Occipital lobe (tissue), 2 donors: ENCODE results near the gene FAM222A. TPM values are rescaled to one million over a fixed set of nuclear protein-coding genes. Genes with fewer than 3 reads are reported as not detected.

Source experiments
- DNase-seq: peaks from one replicate; lab custom pipeline; 2025; lab: John Stamatoyannopoulos, UW
- total RNA-seq: library from RNA; depleted of rRNA; stranded (reverse); fragments of >200 nt; gene quantifications from one replicate; pipeline ENCODE4 v1.2.3, GENCODE V29; 2014

Gene FAM222A
- total RNA-seq, 1 donor from 2014 or later, result 2.5 TPM

DNA sequence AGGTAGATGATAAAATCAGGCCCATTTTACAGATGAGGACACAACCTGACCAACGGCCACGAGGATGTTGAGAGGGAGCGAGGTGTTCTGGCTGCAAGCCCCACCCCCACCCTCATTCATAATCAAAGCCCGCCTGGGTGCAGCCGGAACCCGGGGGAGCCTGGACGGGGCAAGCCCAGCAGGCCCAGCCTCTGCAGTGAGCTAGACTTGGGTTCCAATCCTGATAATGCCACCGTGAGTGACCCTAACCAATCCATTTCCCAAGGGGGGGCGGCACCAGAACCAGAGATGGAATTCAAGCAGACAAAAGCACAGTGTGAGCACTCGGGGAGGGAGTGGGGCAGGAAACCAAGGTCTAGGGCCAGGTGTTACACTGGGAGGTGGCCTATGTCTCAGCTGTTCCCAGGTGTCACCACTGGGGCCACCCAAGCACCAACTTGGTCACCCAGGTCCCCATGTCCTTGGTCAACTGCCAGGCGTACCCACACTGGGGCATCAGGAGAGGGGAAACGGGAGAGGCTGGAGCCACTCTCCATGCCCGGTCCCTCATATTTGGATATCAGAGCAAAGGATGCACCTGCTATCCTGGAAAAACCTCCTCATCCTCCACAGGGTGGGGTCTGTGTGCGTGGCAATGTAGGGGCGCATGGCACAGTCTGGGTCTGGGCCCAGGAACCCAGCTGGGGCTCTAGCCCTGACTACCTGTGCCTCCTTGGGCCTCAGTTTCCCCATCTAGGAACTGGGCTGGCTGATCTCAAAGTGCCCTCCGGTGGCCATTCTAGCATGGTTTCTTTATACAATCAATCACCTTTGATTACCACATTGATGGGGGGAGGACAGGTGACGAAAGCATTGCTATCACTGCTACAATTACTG, 58.4 kb downstream of the FAM222A start:
- no peak for DNase-seq

DNA sequence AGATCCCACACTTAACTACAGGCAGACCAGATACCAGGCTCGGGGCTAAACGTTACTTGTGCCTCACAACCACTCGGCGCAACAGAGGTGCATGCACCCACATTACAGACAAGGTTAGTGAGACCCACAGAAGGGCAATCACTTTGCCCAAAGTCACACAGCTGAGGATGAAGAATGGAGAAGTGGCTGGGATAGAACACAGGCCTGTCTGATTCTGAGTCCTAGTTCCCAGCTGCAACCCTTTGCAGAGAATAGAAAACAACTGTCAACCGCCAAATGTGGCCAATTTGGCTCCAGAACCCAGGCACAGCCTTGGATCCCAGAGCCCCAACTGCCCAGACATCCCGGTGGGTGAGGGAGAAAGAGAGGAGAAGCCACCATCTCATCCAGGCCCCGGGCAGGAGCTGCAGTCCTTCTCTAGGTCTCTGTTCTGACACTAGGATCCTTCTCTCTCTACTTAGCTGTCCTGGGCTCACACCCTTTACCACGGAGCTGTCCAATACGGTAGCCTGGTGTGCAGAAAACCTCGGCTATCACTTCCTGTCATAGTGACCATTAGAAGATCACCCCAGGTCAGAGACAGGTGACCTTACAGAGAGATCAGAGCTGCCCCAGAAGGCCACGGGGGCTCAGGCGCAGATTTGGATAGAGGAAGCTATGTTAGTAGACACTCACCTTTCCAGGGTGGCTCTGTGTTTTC, 59.1 kb downstream of the FAM222A start:
- no peak for DNase-seq

DNA sequence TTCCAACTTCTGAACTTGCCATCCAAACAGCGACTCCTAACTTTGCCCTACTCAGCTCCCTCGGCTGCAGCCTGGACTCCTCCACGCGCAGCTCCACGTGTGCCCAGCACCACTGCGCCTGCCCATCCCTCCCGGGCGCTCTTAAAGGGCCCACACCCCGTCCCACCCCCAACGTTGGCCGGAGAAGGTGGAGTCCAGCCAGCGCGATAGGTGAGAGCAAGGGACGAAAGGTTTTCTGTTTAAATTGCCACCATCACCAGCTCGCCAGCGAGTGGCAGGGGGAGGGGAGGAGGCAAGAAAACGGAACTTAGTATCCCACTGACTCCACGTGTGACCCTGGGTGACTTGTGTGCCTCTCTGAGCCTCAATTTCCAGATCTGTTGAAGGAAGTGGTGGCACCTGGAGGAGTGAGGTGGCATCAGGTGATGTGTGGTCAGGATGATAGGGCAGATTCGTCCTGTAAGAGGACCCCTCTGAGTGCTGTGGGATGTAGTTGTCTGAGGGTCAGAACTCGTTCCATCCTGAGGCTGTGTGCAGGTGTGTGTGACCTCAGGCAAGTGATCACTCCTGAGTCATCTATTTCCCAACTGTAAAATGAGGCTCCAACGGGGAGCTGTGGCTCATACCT, 59.9 kb downstream of the FAM222A start:
- peak; percentile 25 for DNase-seq

DNA sequence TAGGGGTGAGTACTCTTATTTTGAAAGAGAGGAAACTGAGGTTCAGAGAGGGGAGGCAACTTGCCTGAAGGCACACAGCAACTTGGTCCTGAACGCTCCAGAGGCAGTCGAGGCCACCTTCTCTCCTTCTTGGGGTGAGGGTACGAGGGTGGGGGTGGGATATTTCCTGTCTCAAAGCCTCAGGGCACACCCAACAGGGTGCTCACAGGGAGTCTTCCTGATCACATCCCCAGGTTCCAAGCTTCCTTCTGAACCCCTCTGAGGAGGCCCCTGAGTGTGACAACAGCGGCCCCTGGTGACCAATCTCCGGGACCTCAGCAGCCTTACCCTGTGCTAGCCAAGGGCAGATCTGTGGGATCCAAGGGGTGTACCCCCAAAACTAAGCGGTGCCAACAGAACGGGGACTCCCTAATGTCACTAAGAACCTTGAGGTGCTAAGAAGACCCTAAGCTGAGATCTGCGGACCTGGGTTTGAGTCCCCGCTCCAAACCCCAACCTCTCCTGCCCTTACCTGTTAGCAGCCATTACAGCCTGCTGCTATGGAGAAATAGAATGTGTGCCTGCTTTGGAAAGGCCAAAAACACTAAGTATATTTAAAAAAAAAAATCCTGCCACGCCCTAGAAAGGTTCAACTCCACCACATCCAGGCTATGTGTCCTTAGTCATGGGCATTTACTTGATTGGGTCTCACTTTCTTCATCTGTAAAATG, 61.7 kb downstream of the FAM222A start:
- DNase-seq, result peak; percentile 36

DNA sequence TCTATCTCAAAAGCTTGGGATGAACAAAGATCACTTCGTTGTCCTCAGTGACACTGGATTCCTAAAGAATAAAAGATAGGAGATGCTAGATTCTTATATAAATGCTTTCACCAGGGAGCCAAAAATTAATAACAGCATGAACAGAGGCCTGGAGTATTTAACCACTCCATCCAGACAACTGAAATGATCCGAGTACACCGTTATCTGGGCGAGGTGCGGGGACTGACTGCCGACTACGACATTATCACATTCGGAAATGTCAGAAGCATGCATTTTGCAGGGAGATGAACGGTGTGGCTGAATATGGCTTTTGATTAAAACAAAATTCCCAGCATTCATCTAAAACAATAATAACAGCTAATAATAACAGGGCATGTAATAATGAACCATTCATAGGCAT, 63.0 kb downstream of the FAM222A start:
- no peak for DNase-seq

DNA sequence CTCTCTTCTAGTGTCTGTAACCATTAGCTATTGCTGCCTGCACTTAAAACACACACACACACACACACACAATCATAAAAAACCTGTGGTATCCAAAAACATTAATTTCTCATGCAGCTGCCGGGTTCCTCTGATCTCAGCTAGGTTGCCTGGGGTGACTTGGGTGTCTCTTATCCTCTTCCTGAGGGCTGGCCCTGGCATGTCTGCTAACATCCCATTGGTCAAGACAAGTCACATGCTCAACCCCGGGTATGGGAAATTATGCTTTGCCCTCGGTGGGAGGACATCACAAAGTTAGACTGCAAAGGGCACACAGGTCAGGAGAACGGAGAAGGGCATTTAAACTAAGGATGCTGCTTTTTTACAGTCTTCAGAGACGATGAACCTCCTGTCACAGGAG, 63.9 kb downstream of the FAM222A start:
- no peak for DNase-seq

DNA sequence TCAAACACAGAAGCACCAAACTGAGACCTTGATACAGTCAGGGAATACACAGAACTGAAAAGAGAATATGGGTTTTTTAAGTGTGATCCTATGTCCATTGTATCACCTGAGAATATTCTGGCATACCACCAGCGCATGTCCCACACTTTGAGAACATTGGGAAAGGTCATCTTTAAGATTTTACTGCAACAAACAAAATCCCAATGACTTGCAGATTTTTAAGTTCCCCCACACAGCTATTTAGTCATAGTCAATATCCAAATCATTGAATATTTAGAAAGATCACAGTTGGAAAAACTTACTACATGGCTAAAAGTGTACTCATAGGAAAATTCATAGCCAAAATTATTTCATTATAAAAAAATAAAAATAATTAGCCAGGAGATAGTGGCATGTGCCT, 65.1 kb downstream of the FAM222A start:
- no peak for DNase-seq

DNA sequence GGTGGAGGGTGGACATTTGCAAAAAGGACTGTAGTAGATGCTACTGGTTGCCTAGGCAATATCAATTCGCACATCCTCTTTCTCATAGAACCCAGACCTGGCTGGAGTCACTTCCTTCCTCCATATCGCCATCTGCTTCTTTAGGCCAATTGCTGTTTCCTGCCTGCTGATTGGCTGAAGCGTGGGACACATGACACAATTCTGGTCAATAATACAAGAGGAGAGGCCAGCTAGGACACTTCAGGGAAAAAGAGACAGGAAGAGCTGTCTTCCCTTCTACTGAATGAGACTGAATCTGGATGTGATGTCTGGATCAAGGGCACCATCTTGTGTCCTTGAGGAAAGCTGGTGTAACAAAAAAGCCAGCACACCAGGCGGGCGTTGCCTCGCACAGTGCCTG, 65.8 kb downstream of the FAM222A start:
- DNase-seq, result no peak

DNA sequence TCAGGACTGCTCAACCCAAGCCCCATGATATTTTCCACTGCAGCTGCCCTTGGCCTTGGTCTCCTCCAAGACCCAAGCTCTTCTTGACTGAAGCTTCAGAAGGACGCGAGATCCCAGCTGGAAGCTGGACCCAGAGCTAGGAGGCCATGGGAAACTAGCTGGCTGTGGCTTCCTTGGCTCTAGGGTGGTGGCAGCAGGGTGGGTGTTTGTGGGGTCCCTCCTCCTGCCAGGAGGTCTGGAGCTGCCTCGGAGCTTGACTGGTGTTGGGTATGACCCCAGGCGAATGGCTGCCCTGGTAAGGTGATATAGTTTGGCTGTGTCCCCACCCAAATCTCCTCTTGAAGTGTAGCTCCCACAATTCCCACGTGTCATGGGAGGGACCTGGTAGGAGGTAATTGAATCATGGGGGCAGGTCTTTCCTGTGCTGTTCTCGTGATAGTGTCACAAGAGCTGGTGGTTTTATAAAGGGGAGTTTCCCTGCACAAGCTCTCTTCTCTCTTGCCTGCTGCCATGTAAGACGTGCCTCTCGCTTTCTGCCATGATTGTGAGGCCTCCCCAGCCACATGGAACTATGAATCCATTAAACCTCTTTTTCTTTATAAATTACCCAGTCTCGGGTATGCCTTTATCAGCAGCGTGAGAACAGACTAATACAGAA, 68.2 kb downstream of the FAM222A start:
- no peak for DNase-seq

DNA sequence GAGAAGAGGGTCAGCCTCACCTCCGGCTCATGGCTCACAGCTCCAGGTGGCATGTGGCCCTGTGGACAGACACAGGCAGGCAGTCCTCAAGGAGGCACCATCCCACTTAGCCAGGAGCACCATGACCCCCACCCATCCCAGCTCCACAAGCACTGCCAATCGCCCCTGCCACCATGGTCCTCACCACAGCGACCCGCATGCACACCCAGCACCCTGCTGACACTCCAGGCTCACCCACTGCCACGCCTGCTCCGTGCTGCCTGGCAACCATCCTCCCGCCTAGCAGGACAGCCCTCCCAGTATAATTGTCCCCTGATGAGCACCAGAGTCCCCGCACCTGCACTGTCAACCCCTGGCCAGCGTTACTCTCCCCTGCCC, 68.7 kb downstream of the FAM222A start:
- DNase-seq, result no peak

DNA sequence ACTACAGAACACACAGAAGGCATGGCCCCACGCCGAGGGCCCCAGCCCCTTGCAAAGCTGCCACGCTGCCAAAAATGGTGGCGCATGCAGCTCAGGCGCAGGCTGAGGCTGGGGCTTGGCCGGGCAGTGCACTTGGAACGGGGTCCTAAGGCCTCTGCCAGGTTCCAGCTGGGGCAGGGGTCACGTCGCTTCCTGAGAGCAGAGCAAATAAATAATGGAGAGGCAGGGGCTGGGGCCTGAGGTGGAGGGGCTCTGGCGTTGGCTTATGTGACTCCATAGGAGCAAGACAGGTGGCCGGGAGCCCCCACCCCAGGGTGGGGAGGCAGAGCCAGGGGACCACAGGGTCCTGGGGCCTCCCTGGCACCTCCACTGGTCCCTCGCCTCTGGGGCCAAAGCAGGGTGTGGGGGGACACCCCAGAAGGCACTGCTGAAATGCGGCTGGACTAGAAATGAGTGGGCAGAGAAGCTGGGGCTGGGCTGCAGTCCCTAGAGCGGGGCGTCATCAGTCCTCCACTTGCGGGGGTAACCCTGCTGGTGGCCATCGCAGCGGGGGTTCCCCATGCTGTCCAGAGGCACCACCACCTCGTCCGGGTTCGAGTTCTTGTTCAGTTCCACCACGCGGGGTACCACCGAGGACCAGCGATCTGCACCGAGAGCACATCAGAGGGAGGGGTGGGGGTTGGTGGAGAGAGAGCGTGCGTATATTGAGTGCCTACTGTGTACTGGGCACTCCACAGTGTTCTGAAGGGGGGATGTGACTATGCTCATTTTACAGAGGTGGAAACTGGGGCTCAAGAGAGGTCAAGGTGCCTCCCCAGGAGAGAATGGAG, 69.7 kb downstream of the FAM222A start:
- no peak for DNase-seq

DNA sequence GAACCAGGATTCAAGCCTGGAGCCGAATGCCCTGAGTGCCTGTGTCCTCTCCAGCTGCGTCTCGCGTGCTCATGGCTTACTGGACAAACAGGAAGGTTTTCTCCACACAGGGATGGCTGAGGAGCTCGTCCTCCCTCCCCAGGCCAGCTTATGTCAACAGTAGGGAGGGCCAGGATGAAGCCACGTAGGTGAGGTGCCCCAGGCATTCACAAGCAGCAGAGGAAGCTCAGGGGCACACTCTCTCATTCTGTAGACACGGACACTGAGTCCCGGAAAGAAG, 70.3 kb downstream of the FAM222A start:
- no peak for DNase-seq

DNA sequence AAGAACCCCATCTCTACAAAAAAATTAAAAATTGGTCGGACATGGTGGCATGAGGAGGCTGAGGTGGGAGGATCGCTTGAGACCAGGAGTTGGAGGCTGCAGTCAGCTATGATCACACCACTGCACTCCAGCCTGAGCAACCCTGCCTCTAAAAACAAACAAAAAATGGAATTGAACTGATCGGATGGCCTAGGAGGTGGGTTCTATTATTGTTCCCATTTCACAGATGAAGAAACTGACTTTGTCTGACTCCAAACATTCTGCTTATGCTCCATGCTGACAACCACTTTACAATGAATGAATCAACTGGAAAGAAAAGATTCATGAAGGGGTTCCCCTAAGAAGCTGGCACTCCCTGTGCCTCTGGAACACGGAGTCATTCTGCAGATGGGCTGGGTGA, 72.2 kb downstream of the FAM222A start:
- no peak for DNase-seq

DNA sequence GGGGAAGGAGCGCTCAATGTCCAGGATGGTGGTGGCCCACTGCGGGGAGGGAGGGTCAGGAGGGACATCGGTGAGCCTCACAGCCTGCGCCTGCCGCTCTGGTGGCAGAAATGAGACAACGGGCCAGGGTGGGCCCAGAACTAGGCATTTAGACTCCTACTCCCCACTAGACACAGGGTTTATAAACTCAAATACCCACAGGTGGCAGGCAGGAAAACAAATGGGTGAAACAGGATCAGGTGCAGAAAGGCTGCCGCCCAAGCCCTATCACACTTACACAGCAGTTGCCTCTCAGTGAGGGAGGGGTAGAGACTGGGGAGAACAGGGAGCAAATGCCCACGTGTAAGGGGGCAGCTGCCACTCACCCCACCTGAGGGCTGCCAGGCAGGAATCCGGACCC, 73.2 kb downstream of the FAM222A start:
- DNase-seq, result no peak

DNA sequence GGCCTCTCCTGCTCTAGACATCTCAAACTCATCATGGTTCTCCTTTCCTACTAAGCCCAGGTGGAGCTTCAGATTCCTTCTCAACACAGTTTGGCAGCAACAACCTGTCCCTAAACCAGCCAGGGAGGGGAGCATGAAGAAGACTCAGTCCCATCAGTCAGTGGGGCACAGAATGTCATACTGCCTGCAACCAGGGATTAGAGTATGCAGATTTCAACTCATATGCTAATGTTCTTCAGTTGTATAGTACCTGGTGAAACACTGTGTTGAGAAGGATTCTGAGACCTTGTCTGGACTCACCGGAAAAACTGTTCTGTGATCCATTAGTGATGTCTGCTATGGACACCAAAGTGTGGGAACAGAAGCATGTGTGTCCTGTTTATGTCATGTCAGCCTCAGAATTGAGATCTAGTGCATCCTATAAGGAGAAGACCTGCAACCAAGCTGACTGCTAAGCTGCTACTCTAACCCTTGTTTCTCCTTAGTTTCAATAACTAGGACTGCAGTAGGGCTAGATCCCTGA, 76.0 kb downstream of the FAM222A start:
- no peak for DNase-seq

DNA sequence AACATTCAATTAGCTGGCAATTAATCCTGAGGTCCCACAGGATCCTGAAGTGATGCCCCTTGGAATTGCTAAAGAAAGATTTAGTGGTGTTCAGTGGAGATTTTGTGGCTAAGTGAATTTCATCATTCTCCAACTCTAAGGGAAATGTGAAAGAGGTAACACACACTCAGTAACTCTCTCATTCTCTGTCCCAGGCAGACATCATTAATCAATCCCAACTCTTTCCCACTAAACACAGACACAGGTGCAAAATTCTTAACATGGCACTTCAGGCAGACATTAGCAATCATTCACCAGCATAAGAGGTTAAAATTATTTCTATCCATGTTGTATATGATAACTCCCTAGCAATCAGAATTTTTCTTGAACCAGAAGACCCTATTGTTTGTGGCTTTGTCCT, 79.4 kb downstream of the FAM222A start:
- no peak for DNase-seq

DNA sequence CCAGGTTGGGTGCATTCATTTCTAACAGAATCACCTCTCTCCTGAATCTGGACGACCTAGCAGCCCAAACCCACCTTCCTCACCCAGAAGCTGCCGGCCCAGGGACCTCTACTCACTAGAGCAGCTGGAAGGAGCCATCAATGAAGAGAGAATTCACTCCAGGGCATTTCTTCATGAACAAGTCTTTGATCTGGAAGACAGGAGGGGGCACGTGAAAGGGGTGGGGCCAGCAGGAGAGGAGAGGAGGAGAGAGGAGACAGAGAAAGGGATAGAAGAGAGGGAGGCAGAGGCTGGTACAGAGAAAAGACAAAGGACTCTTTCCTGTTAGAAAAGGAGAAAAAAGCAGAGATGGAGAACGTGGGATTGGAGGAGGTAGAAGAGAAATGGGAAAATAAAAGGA, 79.8 kb downstream of the FAM222A start:
- DNase-seq, result no peak

DNA sequence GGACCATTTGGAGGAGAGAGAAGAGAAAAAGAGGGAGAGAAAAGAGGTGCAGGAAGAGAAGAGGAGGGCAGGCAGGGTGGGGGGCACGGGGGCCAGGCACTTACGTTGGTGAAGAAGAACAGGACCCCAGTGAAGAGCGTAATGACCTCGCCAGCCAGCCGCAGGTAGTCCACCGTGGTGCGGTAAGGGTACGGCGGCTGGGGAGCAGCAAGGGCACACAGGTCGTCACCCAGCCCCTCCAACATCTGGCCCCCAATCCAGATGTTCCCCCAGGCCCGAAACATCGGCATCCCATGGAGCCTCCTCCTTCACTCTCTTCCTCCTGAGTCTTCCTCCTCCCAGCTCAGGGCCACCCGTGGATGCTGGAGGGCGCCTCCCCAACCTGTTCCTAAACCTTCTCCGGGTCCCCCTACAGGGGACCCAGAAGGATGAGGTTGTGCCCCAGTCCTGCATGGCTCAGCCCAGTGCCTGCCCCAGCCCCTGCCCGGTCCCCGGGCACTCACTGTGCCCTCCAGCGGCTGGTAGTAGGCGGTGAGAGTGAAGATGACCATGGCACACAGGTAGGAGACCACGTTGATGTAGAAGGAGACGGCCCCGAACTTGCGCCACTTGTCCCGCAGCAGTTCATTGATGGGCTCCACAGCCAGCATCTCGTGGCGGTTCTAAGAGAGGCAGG, 80.3 kb downstream of the FAM222A start:
- no peak for DNase-seq

DNA sequence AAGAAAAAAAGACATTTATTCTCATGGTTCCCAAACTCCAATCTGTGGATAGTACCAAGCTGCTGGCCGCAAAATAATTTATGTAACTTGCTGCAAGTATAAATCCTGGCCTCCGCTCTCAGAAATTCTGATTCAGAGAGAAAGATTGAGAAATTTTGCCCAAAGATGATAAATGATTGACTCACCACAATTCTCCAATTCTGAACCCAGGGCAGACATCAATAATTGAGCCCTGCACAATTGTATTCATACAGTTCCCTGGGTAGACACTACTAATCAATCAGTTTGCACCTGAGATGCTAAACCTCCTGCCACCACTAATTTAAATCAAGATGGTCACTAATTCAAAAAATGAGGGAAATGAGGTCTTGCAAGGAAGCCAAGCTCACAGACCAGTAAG, 81.4 kb downstream of the FAM222A start:
- no peak for DNase-seq

DNA sequence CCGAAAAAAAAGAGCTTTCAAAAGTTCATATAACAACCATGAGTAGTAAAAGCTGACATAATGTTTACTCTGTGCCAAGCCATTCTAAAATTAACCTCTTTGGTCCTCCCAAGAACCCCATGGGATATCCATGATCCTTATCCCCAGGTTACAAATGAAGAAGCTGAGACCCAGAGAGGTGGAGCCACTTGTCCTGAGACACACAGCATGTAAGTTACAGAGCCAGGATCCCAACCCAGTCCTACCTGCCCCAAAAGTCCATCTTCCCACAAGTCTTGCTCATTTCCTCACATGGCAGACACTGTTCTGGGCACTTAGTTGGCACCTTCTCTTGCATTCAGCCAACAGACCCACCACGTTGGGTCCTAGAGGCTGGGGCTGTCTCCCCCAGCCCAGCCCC, 82.4 kb downstream of the FAM222A start:
- DNase-seq, result no peak
